Fibroblast of pulmonary artery (primary cell): ENCODE measurements around the gene ANTXR2.

Experiments used
- DNase-seq: peaks from one replicate; pipeline ENCODE4 v3.0.0-alpha.2; 2010; ENCODE audit warnings: low read depth
- H3K4me3 ChIP-seq: replicated peaks from 2 replicates; pipeline ENCODE4 v1.5.1; 2011; ENCODE audit warnings: low read depth, mild to moderate bottlenecking, control low read depth, low read length, moderate library complexity
- CTCF ChIP-seq: IDR thresholded peaks from 2 replicates; pipeline ENCODE4 v1.5.1; 2011; ENCODE audit warnings: mild to moderate bottlenecking, control low read depth, low read length, inconsistent platforms; ENCODE audit errors: missing control alignments

ANTXR2 gene

DNA sequence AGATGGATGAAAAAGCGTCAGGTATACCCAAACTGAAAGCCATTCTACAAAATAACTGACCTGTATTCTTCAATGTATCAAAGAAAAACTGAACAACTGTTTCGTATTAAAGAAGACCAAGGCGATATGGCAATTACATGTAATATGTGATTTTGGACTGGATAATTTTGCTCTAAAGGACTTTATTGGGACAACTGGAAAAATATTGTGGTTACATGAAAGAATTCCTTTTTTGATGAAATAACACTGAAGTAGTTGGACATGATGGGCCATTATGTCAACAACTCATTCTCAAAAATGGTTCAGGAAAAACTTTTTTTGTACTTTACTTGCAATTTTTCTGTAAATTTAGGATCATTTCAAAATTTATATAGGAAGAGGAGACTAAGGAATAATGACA is 12.1 kb upstream of the ANTXR2 start:
- DNase-seq: no peak
- H3K4me3 ChIP-seq: no peak overlapping the region
- no peak for TF ChIP-seq CTCF

GRCh38 chr4:80082693-80083092 is 9.7 kb upstream of the ANTXR2 start:
- no peak for TF ChIP-seq CTCF
- DNase-seq: no peak
- no peak overlapping the region for H3K4me3 ChIP-seq

DNA sequence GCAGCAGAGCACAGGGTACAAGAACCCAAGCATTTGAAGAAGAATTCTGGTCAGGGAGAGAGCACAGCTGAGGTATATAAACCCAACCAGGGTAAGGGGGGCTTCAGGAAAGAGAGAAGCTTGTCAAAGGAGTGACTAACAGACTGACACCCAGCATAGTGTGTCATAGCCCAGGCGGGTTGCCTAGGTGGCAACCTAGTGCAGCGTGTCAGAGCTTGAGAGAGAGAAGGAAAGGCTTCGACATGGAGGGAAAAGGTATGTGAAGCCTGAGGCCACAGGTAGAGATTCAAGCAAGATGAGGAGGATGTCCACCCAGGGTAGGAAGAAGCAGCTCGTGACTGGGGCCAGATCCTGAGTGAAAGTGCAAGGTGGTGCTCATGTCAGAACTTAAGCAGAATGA is 8.5 kb upstream of the ANTXR2 start:
- no peak for TF ChIP-seq CTCF
- DNase-seq: no peak
- H3K4me3 ChIP-seq: no peak overlapping the region

DNA sequence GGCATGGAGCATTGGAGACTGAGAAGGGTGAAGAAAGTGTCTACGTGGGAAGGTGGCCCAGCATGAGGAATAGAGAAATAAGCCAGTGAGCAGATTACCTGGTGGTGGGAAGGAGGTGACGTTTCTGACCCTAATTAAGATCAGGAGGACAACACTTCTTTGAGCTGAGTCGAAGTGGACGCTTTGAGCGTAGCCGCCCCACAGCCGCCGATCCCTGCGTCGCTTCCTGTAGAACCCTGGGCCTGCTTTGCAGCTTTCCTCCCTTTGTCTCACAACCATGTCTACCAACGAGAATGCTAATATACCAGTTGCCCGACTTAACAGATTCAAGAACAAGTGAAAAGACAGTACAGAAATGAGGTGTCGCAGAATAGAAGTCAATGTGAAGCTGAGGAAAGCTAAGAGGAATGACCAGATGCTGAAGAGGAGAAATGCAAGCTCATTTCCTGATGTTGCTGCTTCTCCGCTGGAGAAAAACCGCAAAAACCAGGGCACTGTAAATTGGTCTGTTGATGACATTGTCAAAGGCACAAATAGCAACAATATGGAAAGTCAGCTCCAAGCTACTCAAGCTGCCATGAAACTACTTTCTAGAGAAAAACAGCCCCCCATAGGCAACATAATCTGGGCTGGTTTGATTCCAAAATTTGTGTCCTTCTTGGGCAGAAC is 6.4 kb upstream of the ANTXR2 start:
- H3K4me3 ChIP-seq: no peak overlapping the region
- DNase-seq: no peak
- no peak for TF ChIP-seq CTCF

DNA sequence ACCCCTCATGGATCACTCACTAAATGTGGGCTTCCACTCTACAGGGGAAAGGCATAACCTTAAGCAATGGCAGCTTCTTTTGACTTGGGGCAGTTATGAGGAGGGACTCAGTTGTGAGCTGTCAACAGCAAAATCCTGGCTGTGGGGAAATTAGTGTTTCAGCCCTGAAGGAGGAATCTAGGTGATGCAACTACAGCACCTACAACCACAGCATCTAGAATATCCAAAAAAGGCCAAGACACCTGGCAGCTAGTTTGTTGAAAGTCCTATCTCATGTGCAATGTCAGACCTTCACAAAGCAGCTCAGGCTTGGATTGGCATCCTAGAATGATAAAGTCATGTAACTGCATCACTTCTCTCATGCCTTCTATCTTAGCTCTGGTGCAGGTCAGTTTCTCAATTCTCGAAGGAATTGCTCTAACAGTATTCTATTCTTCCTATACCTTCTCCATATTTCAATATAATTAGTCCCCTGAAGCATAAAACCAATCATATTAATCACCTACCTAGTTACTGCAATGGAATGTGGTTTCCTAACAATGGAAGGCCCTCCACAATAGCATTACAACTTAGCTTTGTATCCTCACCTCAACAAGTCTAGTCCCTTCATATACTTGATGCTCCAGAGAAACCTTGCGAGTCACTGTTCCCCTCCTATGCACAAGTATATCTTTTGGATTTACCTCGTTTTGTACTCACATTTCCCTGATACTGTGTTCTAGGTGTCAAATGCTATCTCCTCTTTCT is 5.5 kb upstream of the ANTXR2 start:
- no peak for TF ChIP-seq CTCF
- H3K4me3 ChIP-seq: no peak overlapping the region
- no peak for DNase-seq

DNA sequence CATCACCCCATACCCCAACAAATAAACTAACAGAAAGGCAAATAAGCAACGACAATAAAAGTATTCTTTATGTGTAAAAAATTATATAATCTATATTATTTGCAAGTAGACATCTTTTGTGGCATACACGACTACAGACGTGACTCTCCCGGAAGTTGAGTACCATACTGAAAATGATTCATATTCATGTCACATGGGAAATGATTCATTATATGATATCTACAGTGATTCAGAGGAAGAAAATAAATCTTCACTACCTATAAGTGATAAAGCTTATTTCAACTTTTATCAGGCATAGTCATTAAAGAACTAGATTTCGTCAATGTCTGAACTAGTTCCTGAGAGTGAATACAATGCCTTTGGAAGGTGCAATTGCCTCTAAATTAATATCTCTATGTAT is 4.6 kb upstream of the ANTXR2 start:
- DNase-seq: peak; percentile 45
- TF ChIP-seq CTCF: no peak
- no peak overlapping the region for H3K4me3 ChIP-seq

DNA sequence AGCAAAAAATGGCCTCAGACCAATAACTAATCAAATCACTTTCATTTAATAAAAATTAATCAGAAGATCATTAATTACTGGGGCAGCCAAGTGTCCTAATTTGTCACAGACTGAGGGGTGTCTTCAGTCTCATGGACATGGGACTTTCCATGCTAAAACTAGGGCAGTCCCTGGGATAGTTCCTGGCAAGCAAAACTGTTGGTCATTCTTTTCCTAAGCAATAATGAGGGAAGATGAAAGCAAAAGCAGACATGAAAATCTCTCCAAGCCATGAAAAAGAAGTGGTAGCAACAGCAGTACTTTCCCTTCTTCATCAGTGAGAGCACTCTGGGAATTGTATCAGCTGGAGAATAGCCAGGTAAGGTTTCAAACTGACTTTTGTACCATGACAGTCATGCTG is 3.7 kb upstream of the ANTXR2 start:
- no peak overlapping the region for H3K4me3 ChIP-seq
- TF ChIP-seq CTCF: no peak
- no peak for DNase-seq
